A549 treated with ZK216348 at 1 μM for 4 hours (cell line): ENCODE results near the gene NUP214. TPM values are rescaled to one million over a fixed set of nuclear protein-coding genes. Genes with fewer than 3 reads are reported as not detected.

Experiments used
- total RNA-seq: library from RNA; stranded (reverse); fragments of 200-300 nt; extraction: Qiagen RNA extraction; gene quantifications from 5 replicates; pipeline ENCODE4 v1.2.3, GENCODE V29; 2022; ENCODE audit warnings: low read depth

Gene NUP214
- total RNA-seq: 21.7 to 29.5 TPM (median 26.4 TPM) in 5 replicates

GRCh38 chr9:131125288-131126058, at the start of gene NUP214:
TSS of gene NUP214 (plus strand) at chr9:131125586. CDS start at chr9:131125705, 119 bp downstream.

GRCh38 chr9:131096269-131097125, 28.9 kb upstream of the NUP214 start, which contains the start of gene AIF1L:
TSS of gene AIF1L (plus strand) at chr9:131096531. CDS start at chr9:131096630, 99 bp downstream.

GRCh38 chr9:131276094-131276888, 150.9 kb downstream of the NUP214 start, which contains the start of gene FAM78A:
TSS of gene FAM78A (minus strand) at chr9:131276510. CDS start at chr9:131276179, 331 bp downstream.

Other genes with a start within 250 kb of the NUP214 start
- gene QRFP, start 228.8 kb upstream of the NUP214 start, total RNA-seq: not detected in 5 replicates
- gene FIBCD1, start 186.3 kb upstream of the NUP214 start, total RNA-seq: 4.1 to 16.6 TPM (median 14.7 TPM) in 5 replicates
- 1.2 to 2.8 TPM (median 2.0 TPM) in 5 replicates for gene LAMC3, start 116.4 kb upstream of the NUP214 start, total RNA-seq
- 1.4 to 2.1 TPM (median 1.5 TPM) in 5 replicates for gene AIF1L, start 29.1 kb upstream of the NUP214 start, total RNA-seq
- 0.13 to 0.48 TPM (median 0.42 TPM) in 5 replicates for gene FAM78A, start 150.9 kb downstream of the NUP214 start, total RNA-seq
- not detected in 5 replicates for gene PLPP7, start 164.1 kb downstream of the NUP214 start, total RNA-seq